ENCODE data around the gene MYO1B.

DNA sequence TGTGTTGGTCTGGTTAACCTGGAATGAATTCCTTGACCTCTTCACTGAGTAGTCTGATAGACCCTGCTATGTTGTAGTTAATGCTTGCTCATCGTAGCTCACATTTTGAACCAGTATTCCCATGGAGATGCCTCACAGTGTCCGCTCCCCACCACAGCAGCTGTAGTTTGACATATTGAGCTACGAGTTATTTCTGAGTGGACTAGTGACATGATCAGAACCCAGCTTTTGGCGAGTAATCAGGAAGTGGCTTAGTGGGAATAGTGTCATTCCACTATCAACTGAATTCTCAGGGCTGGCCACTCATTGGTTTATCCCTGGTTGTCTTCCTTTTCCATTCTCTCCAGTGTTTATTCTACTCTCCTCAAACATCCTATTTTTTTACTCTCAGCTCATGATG is 102.7 kb downstream of the MYO1B start:
- TF ChIP-seq EZH2 (IDR thresholded peaks at IDR 0.05) (no peak), POLR2AphosphoS5 (IDR thresholded peaks at IDR 0.05; ENCODE audit: borderline replicate concordance, low read depth, low read length) (no peak)
